ENCODE data around the gene LMO1.

LMO1 gene

DNA sequence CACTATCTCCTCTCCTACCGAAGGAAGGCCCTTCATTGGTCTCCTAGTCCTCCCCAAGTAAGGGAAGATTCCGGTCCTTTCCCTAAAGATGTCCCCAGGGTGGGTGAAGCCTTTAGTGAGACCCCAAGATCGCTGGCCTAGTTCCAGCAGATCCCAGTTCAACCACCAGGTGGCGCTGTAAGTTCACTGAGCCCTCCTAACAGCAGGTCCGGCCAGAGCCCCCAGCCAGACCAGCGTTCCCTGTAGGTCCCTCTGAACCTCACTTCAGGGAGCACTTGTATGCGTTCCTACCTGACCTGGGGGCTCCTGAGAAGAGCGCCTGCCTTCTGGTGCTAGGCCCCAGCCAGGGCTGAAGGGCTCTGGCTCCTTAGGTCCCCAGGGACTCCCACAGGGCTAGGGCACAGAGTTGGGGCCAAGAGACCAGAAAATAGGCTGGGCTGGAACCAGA, 38.1 kb downstream of the LMO1 start:
- peak; percentile 67 for DNase-seq

DNA sequence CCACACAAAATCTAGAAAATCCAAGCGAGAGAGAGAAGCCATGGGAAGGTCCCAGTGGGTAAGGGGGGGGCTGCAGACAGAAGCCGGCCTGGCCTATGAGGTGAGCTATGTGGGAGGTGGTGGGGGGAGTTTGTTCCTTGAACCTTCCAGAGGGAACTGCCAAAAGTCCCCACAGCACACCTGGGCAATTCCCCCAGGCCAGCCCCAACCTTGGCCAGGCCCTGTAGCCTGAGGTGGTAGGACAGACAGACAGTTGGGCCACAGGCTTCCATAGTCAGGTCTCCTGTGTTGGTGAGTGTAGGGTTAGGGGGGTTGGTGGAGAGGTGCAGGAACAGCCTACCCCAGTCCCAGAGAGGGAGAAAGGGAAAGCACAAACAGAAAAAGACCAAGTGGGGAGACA, 39.0 kb downstream of the LMO1 start:
- DNase-seq: no peak

DNA sequence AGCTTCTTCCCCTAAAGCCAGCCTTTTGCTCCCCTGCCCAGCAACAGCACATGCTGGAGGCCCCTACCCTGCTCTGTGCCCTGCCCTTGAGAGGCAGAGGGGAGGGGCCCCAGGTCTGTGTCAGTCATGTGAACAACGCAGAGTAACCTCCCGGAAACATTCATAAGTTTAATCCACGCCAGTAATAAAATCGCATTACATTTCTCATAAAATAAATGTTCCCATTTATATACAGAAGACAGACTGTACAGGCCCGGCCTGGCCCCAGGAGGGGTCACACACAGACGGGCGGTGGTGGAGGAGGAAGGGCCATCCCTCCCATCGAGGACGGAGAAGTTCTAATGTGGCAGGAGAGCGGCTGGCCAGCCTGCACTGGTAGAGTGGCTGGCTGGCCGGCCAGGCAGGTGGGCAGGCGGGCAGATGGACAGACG, 39.5 kb downstream of the LMO1 start:
- no peak for DNase-seq

DNA sequence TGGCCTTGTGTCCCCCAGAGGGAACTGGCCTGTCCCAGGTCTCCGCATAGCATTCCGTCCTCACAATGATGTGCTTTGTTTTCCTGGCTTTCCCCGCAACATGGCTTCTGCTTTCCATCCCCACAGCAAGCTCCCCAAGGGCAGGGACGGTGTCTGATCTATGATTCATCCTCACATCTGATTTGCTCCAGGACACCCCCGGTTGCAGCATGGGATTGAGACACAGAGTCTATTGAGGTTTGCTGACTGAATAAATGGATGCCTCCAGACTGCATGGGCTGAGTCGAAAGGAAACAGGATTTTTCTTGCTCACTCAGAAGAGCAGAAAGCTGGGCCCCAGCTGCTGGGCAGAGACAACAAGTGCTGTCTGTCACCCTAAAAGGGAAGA, 40.2 kb downstream of the LMO1 start:
- no peak for DNase-seq

DNA sequence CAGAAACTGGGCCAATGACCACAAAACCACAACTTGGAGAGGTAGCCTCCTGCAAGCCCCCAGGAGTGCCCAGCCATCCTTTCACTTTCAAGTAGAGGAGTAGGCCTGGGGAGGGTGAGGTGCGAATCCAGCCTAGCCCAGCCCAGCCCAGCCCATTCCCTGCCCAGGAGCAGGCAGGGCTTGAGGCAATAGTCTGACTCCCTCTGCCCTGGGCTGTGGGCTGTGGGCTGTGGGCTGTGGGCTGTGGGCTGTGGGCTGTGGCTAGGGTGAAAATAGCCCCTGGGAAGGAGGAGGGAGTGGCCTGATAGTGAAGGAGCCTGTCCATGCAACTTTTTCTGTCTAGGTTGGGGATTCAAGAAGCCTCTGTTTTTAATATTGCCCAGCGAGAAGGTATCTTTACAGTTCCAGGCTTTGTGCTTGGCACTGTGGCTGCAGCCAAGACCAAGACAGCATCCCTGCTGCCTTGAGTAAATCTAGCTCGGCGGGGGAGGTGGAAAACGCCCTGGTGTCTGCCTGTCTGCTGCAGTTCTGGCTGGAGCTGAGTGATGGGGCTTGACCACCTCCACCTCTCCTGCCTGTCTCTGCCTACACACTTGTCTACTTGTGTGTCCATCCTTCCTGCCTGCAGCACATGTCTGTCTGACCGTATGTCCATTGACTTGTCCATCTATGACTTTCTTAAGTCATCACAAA, 40.7 kb downstream of the LMO1 start:
- DNase-seq: no peak

DNA sequence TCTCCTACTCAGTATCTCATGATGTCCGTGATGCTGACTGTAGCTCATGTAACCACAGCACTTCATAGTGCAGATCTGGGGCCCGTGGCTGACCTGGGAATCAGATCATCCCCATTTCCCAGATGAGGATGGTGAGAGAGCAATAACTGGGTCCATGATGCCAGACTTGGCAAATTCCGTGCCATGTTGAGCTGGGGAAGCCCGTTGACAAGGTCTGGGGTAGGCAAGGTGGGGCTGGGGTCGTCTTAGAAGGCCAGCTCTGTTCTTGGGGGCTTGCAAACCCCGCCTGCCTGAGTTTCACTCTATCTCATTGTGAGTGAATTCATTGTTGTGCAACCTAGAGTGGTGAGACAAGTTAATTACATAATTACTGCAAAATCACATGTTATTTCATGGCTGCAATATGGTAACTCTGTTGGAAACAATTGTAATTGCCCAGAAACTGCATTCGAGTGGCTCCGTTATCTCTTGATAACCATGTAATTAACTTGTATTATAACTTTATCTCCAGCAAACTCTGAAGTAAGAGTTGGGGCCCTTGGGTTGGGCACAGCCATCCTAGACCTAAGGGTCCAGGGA, 41.7 kb downstream of the LMO1 start:
- no peak for DNase-seq

DNA sequence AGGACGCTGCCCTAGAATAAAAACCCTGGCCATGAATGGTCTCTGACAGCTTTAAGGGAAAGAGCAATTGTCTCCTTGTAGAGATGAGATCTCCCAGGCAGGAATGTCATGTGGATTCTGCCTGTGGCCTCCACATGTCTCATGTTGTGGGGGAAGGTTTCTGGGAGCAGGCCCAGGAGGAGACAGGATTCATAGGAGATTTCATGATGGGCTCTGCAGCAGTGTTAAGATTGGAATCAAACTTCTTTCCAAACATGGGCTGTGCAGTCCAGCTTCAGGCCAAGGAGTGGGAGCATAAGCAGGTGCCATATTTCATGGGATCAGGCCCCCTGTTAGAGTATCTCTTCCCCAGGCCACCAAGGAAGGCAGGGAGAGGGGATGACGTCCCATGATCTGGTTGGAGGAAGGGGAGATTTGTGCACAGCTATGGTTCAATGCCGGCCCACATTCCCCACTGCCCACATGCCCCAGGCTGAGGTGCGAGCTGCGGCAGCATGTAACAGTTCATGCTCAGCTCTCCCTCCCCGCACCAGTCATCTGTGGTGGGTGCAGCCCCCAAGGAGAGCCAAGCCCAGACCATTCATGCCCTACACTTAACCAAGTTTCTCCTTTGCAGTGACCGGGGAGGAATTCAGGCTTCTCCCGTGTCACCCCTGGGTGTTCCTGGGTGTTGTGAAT, 42.5 kb downstream of the LMO1 start:
- no peak for DNase-seq

DNA sequence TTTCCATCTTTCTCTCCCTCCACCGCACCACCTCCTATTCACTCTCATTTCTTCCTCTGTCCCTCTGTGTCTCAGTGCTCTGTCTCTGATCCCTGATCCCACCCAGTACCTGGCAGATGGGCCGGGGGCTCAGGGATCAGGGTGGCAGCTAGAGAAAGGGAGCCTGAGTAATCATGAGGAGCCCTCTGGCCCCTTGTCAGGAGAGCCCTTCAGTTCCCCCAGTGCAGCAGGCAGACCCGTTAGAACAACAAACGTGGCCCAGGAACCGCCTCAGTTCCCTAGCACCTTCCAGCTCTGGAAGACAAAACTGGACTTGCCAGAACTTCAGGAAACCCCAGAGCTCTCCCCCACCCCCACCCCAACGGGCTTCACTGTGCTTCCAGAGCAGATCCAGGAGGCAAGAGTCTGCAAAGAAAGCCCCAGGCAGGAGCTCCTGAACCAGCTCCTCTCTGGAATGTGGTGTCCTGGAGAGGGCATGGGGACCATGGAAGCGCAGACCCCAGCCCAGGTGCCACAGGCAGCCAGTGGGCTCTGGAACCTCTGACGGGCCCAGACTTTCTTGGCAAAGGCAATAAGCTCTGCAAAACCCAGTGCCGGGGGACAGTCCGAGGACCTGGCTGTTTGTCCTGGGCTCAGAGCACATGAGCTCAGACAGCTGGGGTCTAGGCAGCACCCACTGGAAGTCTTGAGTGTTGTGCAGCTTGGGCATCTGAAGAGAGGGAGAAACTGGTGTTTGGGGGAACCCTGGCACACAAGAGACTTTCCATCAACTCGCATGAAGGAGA, 43.2 kb downstream of the LMO1 start:
- DNase-seq: no peak

DNA sequence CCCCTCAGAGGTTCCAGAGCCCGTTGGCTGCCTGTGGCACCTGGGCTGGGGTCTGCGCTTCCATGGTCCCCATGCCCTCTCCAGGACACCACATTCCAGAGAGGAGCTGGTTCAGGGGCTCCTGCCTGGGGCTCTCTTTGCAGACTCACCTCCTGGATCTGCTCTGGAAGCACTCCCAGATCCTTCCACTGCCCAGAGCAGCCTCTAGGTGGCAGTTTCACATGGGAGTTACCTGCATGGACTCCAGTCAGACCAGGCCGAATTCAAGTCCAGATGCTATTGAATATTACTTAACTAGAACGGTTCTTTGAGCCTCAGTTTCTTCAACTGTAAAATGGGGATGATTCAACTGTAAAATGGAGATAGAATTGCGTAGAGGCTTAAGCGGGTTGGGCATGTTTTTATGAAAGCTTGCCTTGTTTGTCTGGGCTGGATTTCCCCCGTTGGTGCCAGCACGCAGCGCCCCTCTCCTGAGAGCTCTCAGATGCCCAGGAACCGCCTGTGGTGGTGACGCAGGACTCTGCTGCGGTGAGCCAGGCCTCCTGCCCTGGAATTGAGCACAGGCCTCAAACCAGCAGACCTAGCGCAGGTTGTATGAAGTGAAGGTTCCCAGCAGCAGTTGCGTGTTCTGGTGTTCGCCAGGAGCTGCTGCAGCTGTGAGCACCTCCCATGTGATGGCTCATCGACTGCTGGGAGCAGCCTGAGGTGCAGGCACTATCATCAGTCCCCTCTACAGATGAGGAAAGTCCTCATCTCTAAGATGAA, 44.2 kb downstream of the LMO1 start:
- peak; percentile 28 for DNase-seq

DNA sequence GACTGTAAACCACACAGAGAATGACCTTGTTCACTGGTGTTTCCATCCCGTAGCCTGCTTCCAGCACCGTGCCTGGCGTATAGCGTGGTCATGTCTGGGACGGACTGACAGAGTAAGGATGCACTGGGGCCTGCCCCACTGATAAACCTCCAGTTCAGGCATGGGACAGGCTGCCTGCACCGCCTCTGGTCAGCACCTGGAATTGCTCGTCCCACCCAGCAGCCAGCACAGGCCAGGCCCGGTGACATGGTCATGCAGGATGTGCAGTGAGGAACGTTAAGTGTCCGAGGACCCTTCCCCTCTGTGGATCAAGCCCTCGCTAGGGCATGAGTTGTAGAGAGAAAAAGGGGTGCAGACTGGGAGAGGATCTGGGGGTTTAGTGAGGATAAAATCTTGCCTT, 44.8 kb downstream of the LMO1 start:
- DNase-seq: no peak

DNA sequence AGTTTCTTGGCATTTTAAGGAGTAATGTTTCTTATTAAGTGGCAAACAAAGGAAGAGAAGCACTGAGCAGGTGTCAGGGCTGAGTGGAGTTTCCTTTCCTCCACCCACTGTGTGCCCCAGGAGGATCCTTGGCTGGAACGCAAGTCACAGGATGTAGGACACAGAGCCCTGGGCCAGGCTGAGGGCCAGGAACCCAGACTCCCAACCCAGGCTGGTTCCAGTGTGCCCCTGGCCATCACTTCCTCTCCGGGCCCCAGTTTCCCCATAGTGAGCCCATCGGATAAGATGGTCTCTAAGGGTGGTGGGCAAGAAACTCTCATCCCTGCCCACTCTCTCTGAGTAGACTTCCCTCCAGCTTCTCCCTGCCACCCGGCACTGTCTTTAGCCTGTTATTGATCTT, 45.3 kb downstream of the LMO1 start:
- no peak for DNase-seq

DNA sequence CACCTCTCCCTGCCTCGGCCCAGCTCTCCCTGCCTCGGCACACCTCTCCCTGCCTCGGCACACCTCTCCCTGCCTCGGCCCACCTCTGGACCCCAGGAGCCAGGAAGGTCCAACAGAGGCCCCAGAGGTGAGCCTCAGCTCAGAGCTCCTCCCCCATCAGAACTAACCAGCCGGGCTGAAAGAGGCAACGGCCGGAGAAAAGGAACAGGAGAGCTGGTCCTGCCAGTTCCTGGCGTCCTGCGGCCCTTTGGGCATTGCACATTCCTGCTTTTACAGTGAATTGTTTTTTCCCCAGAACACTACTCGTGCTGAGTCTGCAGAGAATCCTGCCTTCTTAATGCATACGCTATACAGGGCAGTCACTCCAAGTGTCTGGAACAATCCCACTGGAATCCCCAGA, 45.8 kb downstream of the LMO1 start:
- no peak for DNase-seq

DNA sequence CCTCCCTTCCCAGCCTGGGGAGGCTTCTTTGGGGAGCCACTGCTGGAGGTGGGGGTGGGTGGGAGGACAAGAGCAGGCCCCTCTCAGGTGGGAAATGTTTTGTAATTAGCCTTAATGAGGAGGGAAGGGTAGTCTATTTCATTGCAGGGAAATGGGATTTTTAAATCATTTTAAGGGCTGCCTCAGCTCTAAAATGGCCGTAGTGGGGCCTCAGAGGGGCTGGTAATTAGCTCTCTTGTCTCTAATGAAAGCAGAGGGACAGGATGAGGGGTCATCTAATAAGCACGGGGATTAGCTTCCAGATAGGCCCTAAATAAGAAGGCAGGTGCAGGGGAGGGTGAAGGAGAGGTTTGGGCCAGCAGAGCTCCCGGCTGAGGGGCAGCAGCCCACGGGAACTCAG, 46.5 kb downstream of the LMO1 start:
- no peak for DNase-seq

DNA sequence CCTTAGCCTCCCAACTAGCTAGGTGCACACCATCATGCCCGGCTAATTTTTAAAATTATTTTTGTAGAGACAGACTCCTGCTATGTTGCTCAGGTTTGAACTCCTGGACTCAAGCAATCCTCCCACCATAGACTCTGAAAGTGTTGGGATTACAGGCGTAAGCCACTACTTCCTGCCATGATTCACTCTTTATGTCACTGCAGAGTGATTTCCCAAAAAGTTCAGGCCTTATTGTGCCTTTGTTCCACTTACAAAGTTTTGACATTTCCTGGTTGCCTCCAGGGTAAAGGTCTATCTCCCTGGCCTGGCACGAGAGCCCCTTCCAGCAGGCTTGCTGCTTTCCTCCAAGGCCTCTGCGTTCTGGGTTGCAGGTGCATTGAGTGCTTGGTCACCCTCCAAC, 50.3 kb downstream of the LMO1 start:
- no peak for DNase-seq

DNA sequence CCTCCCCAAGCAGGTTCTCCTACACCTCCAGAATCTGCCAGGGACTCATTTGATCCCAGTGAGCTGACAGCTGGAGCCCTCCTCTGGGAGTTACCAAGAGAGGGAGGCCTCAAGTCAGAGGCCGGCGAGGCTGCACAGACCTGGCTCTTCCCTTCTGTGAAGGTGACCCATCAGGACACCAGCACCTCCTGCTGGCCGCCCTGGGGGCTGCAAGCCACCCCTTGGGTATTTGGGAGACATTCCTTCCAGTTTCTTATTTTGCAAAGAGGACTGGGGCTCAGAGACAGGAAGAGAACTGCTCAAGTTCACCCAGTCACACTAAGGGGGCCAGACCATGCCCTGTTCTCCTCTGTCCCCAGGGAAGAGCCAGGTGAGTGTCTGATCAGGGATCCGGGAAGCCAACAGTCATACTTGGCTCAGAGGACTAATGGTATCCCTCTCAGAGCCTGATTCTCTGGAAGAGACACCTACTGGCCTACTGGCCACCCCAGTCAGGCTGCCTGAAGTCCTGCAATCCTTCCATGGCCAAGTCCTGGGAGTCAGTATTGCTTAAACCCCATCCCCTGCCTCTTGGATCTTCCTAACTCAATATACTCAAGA, 54.4 kb downstream of the LMO1 start:
- DNase-seq: no peak

DNA sequence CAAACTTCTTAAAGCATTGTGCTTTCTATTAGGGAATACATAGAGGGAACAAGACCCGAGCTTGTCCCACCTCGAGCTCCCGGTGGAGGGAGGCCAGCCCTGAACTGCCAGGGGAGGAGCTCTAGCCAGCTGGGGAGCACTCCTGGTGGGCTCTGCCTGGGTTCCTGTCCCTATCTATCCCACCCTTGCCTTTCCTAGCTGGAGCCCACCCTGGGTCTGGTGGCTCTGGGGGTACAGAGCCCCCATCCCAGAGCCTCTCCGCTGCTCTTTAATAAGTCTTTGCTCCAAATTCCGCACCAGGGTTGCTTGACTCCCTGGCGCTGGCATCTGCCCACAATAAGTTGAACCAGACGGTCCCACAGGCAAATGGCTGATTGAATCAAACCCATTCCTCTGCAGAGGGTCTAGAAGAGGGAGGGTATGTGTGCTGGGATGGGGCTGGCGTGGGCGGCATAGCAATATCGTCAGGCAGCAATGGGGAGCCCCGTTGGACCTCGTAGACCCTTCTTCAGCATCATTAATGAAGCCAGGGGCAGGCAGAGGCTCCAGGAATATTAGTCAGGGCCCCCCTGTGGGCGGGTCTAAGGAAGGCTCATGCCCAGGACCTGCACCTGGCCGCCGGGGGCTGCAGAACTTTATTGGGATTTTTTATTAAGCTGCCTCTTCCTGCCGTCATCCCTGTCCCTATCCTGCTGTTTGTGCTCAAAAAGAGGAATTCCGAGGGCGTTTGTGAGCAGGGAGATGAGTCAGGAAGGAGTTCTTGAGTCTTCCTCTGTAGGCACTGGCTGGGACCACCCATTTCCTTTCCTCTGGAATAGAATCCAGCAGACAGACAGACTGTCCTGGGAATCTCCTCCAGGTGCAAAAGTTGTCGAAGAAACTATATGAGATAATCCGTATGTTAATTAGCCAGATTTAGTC, 56.3 kb downstream of the LMO1 start:
- DNase-seq: no peak

DNA sequence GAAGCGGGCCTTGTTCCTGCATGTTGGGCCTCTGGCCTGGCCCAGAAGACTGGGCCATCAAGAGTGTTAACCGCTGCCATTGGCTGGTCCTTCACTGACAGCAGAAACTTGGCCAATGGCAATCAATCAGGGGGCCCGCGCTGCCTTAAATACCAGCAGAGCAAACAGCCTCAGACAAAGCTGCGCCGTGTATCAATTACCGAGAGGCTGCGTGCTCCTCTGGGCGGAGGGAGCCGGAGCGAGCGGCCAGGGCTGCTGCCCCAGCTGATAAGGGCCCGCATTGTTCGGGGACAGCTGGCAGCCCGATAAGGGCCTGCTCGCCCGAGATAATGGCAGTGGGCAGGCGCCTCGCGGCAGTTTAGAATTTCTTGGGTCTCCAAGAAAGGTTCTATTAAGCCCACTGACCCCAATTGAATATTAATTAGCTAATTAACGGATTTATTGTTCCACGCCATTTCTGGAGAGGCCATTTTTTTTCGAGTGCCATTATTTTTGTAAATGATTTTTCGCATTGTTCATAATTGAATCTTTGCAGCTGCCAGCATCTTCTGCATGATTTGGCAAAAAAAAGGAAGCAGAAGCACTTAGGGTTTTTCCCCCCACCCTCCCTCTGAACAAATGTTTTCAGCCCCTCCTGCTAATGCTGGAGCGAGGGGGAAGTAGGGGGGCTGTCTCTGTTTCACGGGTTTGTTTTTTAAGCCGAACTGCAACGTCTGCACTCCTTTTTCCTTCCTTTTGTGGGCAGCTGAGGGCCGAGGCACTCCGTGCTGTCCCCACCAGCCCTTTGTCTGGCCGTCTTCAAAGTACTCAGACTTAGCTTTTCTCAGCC, 57.2 kb downstream of the LMO1 start:
- peak; percentile 64 for DNase-seq

DNA sequence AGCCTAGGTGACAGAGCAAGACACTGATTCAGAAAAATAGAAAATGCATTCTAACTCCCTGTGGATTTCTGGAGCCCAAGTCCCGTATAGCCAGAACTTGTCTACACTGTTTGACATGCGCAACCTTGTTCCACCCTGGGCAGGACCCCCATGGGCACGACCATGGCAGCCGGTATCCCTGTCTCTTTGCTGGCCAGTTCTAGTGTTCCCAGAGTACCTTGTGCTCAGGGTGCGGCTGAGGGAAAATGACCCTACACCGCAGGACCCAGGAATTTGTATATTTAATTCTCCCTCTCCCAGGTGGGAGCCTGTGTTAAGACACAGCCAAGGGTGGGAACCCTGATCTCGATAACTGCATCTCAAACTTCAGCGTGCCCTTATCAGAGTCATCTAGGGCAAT, 58.1 kb downstream of the LMO1 start:
- DNase-seq: no peak

DNA sequence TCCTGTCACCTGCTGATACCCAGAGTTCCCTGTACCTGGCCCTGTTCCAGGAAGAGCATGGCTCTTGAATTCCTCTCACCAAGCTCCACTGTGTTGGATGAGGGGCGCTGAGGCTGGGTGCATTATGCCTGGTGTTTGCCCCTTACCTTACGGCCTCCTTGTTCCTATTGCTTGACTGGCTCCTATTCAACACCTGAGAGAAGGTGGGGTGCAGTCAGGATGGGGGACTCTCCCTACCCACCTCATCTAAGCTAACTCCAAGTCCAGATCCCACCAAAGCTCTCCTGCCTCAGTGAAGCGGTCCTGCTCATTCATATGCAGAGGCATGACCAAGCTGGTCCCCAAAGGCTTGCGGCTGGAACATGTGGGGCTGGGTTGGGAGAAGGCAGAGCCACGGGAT, 59.1 kb downstream of the LMO1 start:
- DNase-seq: no peak

DNA sequence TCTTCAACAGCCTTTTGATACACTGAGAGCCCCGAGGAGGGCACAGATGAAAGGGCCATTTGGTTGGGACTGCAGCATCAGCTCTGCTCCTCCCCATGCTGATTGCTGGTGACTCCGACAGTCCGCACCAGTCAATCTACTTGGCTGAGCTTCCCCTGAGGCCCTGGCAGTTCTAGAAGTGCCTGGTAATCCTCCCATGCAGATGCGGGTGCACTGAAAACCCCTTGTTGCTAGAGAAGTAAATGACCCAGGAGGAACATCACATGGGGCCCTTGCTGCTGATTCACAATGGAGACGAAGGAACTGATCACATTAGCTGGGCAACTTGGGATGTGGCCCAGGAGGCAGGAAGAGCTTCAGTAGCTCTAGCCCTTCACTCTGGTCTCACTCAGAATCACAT, 59.7 kb downstream of the LMO1 start:
- DNase-seq: no peak

DNA sequence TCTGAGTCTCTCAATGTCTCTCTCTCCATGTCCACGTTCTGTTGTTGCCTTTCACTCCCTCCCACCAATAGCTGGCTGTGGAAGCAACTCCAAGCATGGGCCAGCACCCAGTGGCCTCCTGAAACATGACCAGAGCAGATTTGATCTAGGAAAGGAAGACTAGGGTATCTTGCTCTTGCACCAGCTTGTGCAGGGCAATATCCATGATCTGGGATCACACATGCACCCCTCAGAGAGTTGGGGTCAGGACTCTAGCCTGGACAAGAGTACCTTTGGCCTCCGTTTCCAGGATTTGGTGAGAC, 60.3 kb downstream of the LMO1 start:
- DNase-seq: no peak

Measured in NCI-H774 (cell line).